GM12801 (cell line): ENCODE measurements around the gene EPB41L5.

ENCODE experiments used
- TF ChIP-seq, protein P1 (sequence below): IDR thresholded peaks from one replicate; pipeline ENCODE4 v1.5.1; 2011; ENCODE audit warnings: control low read depth; ENCODE audit not compliant: insufficient read length; ENCODE audit errors: extremely low read depth

EPB41L5 gene

DNA sequence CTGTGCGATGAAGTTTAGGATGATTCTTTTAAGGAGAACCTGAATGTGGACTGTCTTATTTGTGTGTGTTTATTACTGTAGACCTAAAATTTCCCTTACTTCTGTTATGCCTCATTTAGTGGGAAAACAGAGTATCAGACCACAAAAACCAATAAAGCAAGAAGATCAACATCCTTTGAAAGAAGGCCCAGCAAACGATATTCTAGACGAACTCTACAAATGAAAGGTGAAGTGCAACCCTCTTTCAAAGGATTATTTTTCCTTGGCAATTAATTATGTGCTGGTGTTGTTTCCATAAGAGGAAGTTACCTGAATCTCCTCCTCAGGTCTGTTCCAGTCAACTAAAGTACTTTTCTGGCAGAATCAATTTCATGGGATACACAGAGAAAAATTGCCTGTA, 78.6 kb downstream of the EPB41L5 start:
- TF ChIP-seq, protein P1, sequence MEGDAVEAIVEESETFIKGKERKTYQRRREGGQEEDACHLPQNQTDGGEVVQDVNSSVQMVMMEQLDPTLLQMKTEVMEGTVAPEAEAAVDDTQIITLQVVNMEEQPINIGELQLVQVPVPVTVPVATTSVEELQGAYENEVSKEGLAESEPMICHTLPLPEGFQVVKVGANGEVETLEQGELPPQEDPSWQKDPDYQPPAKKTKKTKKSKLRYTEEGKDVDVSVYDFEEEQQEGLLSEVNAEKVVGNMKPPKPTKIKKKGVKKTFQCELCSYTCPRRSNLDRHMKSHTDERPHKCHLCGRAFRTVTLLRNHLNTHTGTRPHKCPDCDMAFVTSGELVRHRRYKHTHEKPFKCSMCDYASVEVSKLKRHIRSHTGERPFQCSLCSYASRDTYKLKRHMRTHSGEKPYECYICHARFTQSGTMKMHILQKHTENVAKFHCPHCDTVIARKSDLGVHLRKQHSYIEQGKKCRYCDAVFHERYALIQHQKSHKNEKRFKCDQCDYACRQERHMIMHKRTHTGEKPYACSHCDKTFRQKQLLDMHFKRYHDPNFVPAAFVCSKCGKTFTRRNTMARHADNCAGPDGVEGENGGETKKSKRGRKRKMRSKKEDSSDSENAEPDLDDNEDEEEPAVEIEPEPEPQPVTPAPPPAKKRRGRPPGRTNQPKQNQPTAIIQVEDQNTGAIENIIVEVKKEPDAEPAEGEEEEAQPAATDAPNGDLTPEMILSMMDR = no peak

DNA sequence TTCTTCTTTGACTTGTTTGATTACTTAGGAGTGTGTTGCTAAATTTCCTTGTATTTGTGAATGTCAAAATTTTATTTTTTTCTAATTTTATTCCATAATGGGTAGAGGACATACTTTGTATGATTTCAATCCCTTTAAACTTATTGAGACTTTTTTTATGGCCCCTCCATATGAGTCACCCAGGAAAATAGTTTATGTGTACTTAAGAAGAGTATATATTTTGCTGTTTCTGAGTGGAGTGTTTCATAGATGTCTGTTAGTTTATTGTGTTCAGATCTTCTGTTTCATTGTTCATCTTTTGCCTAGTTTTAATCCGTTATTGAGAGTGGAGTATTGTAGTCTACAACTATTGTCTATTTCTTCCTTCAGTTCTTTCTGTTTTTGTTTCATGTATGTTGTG, 81.9 kb downstream of the EPB41L5 start:
- TF ChIP-seq, protein P1 = no peak

DNA sequence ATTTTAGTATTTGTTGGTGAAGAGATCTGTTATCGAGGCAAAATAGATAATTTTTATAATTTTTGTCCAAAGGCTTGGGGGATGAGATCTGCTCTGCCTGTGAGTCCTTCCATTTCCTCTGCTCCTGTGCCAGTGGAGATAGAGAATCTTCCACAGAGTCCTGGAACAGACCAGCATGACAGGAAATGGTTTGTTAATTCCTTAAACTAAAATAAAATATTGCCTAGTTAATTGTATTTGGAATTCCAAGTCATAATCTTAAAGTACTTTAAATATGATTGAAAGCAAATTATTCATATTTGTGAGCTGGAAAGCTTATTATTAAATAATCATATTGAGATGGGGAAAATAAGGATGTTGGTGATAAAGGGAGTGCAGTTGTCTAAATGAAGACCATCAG, 87.8 kb downstream of the EPB41L5 start:
- TF ChIP-seq, protein P1 = no peak

DNA sequence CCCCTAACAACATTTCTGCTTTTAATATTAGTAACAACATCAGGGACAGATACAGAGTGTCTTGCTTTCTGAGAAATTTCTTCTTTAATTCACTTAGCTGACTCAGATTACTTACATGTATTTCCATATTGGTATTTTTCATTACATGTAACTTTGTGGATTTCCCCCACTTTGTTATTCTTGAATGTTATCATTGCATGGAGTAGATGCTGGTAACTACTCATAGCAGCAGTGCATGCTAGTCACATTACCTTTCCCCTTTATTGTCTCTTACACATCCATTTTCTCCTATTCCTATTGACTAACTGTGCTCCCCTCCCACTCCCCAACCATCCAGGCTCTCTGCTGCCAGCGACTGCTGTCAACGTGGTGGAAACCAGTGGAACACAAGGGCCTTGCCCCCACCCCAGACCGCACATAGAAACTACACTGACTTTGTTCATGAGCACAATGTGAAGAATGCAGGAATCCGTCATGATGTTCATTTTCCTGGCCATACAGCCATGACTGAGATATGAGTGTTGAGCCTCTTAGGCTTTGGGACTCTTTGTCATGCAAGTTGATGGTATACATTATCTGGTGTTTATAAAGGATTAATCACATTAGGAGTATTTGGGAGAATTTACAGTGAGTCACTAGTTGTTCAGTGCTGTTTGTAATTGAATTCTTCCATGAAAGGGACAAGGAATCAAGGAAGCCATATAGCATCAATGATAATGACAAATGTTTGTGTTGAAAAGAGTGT, 91.0 kb downstream of the EPB41L5 start:
- TF ChIP-seq, protein P1 = no peak

DNA sequence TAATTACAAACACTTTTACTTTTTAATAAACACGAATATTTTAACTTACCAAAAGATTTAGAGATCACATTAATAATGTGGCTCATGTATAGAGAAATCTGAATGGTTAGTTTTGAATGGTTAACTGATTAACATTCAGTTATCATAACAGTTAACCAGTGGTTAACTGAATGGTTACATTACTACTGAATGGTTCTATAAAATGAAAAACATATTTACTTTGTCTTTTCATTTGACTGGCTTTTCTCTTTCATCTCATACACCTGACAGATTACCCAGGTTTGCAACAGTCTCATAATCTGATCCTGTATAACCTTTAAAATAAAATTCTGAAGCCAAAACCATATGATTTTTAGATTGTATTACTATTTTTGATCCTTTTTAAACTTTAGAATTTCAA, 91.9 kb downstream of the EPB41L5 start:
- TF ChIP-seq, protein P1 = no peak

DNA sequence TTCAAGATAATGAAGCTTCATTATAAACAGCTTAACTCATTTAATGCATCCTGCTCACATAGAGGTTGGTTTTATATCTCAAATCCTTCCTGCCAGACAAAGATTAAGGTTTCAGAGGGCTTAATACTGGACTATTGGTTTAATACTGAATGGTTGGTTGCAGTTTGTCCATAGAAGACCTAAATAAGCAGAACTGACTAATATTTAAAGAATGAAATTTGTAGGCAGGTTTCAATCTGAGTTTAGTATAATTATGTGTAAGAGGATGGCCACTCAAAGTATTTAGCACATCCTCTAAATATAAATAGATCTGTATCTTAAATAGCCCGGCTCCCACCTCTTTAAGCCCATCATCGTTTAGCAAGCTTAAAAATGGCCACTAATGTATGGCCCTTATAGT, 92.5 kb downstream of the EPB41L5 start:
- TF ChIP-seq, protein P1 = no peak

DNA sequence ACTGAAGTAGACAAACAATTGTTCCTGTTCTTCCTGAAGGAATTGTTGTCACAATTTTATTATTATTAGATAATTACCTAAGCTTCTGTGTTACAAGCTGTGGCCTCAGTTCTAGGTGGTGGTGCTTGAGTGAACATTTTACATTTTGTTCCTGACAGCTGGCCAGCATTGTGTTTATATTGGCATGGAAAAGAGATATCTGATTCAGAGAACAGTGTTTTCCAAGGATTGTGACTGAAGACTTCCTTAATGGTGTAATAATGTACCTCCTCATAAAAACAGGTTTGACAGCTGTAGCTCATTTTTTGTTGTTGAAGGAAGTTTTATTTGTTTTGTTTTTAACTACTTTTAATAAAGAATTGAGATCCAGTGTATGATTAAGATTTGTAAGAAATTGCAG, 95.2 kb downstream of the EPB41L5 start:
- TF ChIP-seq, protein P1 = no peak
